Measurements from ENCODE around the gene KPNB1.

DNA sequence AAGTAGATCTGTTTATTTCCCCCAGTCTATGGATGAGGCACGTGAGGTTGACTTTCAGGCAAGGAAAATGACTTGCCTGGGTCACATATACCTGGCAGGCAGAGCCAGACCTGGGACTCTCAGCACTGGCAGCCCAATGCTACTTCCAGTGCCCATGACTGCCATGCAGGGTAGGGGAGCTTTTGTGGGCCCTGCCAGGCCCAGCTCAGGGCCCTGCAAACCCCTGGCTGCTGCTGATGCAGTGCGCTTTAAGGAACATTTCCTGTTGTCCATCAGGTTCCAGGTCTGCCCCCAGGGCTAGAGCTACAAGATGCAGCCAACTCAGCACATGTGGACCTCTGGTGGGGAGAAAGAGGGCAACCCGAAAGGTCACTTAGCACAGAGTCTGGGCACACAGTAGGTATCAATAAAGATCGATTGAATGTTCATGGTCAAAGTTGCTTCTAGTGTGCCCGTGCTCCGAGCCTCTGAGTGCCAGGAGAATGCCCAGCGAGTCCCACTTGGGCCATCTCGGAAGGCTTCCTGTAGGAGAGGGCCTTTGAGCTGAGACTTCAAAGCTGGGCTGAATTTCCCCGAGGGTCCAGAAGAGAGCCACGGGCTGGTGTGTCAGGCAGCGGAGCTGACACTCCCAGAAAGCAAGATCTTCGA, 82.8 kb downstream of the KPNB1 start:
- TF ChIP-seq ZNF416 (tag by site-specific recombination; IDR thresholded peaks at IDR 0.05) (no peak), KLF1 (tag by site-specific recombination; IDR thresholded peaks at IDR 0.05) (no peak), ZNF175 (tag by site-specific recombination; IDR thresholded peaks at IDR 0.05) (no peak), ZNF629 (tag by site-specific recombination; IDR thresholded peaks at IDR 0.05) (no peak), ZNF510 (tag by site-specific recombination; IDR thresholded peaks at IDR 0.05; ENCODE audit: insufficient replicate concordance) (no peak)
- TF ChIP-seq, protein P1, sequence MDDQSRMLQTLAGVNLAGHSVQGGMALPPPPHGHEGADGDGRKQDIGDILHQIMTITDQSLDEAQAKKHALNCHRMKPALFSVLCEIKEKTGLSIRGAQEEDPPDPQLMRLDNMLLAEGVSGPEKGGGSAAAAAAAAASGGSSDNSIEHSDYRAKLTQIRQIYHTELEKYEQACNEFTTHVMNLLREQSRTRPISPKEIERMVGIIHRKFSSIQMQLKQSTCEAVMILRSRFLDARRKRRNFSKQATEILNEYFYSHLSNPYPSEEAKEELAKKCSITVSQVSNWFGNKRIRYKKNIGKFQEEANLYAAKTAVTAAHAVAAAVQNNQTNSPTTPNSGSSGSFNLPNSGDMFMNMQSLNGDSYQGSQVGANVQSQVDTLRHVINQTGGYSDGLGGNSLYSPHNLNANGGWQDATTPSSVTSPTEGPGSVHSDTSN (CRISPR knock-in tag; IDR thresholded peaks at IDR 0.05) = no peak
- TF ChIP-seq, protein P2, sequence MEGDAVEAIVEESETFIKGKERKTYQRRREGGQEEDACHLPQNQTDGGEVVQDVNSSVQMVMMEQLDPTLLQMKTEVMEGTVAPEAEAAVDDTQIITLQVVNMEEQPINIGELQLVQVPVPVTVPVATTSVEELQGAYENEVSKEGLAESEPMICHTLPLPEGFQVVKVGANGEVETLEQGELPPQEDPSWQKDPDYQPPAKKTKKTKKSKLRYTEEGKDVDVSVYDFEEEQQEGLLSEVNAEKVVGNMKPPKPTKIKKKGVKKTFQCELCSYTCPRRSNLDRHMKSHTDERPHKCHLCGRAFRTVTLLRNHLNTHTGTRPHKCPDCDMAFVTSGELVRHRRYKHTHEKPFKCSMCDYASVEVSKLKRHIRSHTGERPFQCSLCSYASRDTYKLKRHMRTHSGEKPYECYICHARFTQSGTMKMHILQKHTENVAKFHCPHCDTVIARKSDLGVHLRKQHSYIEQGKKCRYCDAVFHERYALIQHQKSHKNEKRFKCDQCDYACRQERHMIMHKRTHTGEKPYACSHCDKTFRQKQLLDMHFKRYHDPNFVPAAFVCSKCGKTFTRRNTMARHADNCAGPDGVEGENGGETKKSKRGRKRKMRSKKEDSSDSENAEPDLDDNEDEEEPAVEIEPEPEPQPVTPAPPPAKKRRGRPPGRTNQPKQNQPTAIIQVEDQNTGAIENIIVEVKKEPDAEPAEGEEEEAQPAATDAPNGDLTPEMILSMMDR (tag by site-specific recombination; IDR thresholded peaks at IDR 0.05) = no peak
